Measurements from ENCODE around the gene LAMA4. TPM values are rescaled to one million over a fixed set of nuclear protein-coding genes. Genes with fewer than 3 reads are reported as not detected.

Gene LAMA4
- total RNA-seq, 1 experiment from 2014 or later, result not detected

DNA sequence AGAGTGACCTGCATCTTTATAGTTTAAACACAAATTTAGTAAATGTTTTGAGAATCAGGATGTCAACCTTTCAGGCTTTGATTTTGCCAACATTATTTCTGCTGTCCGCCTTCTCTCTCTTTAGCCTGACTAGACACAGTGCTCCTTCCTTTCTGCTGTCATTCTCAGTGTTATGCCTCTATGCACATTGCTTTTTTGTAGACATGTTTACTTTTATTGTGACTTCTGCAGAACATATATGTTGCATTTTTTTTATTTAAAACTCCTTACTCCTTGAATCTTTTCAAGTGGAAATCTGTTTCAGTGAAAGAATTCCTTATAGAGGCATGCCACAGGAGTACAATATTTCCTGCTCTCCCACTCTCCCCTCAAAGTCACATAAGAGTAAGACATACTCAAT, 64.2 kb downstream of the LAMA4 start:
- Histone ChIP-seq H3K27me3 (replicated peaks; ENCODE audit: control insufficient read depth, insufficient read depth, low read length) (no peaks in the 10 kb centered on the region), H3K36me3 (ENCODE audit: control insufficient read depth, insufficient read depth, low read length) (no peaks in the 10 kb centered on the region), H3K9me3 (no peaks in the 10 kb centered on the region), H3K4me1 (no peaks in the 10 kb centered on the region), H3K4me3 (ENCODE audit: low read depth, low read length) (no peak overlapping the region)
- no peak for DNase-seq
- intact Hi-C loops (cut with micrococcal nuclease; ENCODE audit: unreplicated experiment), result no loop called here
- H3K9me3 Mint-ChIP-seq (ENCODE audit: unreplicated experiment), result no peaks in the 10 kb centered on the region
- no peaks in the 10 kb centered on the region for H3K36me3 Mint-ChIP-seq (ENCODE audit: insufficient read depth, unreplicated experiment)
- TF ChIP-seq, protein P1, sequence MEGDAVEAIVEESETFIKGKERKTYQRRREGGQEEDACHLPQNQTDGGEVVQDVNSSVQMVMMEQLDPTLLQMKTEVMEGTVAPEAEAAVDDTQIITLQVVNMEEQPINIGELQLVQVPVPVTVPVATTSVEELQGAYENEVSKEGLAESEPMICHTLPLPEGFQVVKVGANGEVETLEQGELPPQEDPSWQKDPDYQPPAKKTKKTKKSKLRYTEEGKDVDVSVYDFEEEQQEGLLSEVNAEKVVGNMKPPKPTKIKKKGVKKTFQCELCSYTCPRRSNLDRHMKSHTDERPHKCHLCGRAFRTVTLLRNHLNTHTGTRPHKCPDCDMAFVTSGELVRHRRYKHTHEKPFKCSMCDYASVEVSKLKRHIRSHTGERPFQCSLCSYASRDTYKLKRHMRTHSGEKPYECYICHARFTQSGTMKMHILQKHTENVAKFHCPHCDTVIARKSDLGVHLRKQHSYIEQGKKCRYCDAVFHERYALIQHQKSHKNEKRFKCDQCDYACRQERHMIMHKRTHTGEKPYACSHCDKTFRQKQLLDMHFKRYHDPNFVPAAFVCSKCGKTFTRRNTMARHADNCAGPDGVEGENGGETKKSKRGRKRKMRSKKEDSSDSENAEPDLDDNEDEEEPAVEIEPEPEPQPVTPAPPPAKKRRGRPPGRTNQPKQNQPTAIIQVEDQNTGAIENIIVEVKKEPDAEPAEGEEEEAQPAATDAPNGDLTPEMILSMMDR (IDR thresholded peaks at IDR 0.05; ENCODE audit: insufficient read depth in 1 of 2, low read depth in 1 of 2, low read length in 1 of 2, severe bottlenecking in 1 of 2, unreplicated experiment in 1 of 2), result no peak
- CTCF ChIA-PET, result no interaction called here
- no TSS peak for BruUV-seq (replicated peaks)
- peaks cover 6% of the 10 kb centered on the region for H3K27me3 Mint-ChIP-seq (ENCODE audit: insufficient read depth, unreplicated experiment)
- H3K4me3 Mint-ChIP-seq (ENCODE audit: unreplicated experiment), result no peak overlapping the region
- no peaks in the 10 kb centered on the region for H3K4me1 Mint-ChIP-seq (ENCODE audit: low read depth, unreplicated experiment)
- no peak overlapping the region for H3K27ac Mint-ChIP-seq (ENCODE audit: unreplicated experiment)
- POLR2A ChIA-PET, result no interaction called here

DNA sequence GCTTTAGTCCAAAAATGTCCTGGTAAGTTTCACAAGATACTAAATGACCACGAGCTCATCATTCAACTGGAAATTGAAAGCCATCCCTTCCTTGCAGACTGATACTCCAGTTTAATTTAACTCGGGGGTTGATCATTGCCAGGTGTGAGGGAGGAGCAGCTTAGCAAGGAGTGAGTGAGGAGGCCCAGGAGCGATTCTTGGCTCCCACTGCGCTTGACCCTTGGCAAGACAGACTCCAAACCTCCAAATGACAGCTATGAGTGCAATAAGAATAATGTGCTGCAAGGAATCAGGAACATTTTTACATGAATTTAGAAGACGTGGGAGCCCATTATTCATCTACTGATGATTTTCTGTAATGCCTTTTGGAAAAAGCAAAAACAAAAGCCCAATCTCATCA, 64.9 kb downstream of the LAMA4 start:
- Histone ChIP-seq H3K36me3 (ENCODE audit: control insufficient read depth, insufficient read depth, low read length) (no peaks in the 10 kb centered on the region), H3K4me1 (no peaks in the 10 kb centered on the region), H3K4me3 (ENCODE audit: low read depth, low read length) (no peak overlapping the region), H3K9me3 (no peaks in the 10 kb centered on the region), H3K27me3 (replicated peaks; ENCODE audit: control insufficient read depth, insufficient read depth, low read length) (no peaks in the 10 kb centered on the region)
- no peak overlapping the region for H3K27ac Mint-ChIP-seq (ENCODE audit: unreplicated experiment)
- H3K27me3 Mint-ChIP-seq (ENCODE audit: insufficient read depth, unreplicated experiment), result peaks cover 6% of the 10 kb centered on the region
- ChIA-PET CTCF (no interaction called here), POLR2A (no interaction called here)
- intact Hi-C loops (cut with micrococcal nuclease; ENCODE audit: unreplicated experiment), result loop anchor here (10.0 kb wide), 1 partner anchor 75 kb away; no protein-coding TSS in a partner anchor
- no peaks in the 10 kb centered on the region for H3K4me1 Mint-ChIP-seq (ENCODE audit: low read depth, unreplicated experiment)
- H3K9me3 Mint-ChIP-seq (ENCODE audit: unreplicated experiment), result no peaks in the 10 kb centered on the region
- H3K4me3 Mint-ChIP-seq (ENCODE audit: unreplicated experiment), result no peak overlapping the region
- TF ChIP-seq, protein P1 (IDR thresholded peaks at IDR 0.05; ENCODE audit: insufficient read depth in 1 of 2, low read depth in 1 of 2, low read length in 1 of 2, severe bottlenecking in 1 of 2, unreplicated experiment in 1 of 2), result no peak
- no peaks in the 10 kb centered on the region for H3K36me3 Mint-ChIP-seq (ENCODE audit: insufficient read depth, unreplicated experiment)
- DNase-seq, result no peak
- no TSS peak for BruUV-seq (replicated peaks)

DNA sequence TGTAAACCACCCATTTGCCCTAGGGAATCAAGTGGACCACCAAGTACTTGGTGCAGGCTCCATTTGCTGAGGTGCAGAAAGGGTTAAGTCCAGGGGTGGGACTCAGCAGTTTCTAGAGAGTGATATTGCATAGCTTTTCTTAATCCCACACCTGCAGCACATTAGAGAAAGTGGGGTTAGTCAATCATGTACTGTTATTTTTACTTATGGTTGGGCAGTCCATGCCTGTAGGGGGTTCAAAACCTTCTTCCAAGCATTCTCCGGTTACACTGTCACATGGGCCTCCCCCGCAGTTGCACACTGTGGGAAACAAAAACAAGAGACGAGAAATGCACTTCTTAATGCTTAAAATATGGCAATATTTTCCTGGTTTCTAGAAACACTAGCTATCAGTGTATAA, 65.5 kb downstream of the LAMA4 start:
- BruUV-seq (replicated peaks), result no TSS peak

More for the DNA sequence above, 65.5 kb downstream of the LAMA4 start:
- no peak for DNase-seq
- Histone ChIP-seq H3K4me1 (no peaks in the 10 kb centered on the region), H3K4me3 (ENCODE audit: low read depth, low read length) (no peak overlapping the region), H3K9me3 (no peaks in the 10 kb centered on the region), H3K27me3 (replicated peaks; ENCODE audit: control insufficient read depth, insufficient read depth, low read length) (no peaks in the 10 kb centered on the region), H3K36me3 (ENCODE audit: control insufficient read depth, insufficient read depth, low read length) (no peaks in the 10 kb centered on the region)
- Mint-ChIP-seq H3K36me3 (ENCODE audit: insufficient read depth, unreplicated experiment) (no peaks in the 10 kb centered on the region), H3K4me3 (ENCODE audit: unreplicated experiment) (no peak overlapping the region), H3K27me3 (ENCODE audit: insufficient read depth, unreplicated experiment) (peaks cover 6% of the 10 kb centered on the region), H3K27ac (ENCODE audit: unreplicated experiment) (no peak overlapping the region), H3K4me1 (ENCODE audit: low read depth, unreplicated experiment) (no peaks in the 10 kb centered on the region), H3K9me3 (ENCODE audit: unreplicated experiment) (no peaks in the 10 kb centered on the region)
- ChIA-PET POLR2A (no interaction called here), CTCF (no interaction called here)
- TF ChIP-seq, protein P1 (IDR thresholded peaks at IDR 0.05; ENCODE audit: insufficient read depth in 1 of 2, low read depth in 1 of 2, low read length in 1 of 2, severe bottlenecking in 1 of 2, unreplicated experiment in 1 of 2), result no peak
- intact Hi-C loops (cut with micrococcal nuclease; ENCODE audit: unreplicated experiment), result loop anchor here (10.0 kb wide), 1 partner anchor 76 kb away; no protein-coding TSS in a partner anchor

All from Caco-2 (cell line).